H1 (cell line): Measurements from ENCODE around the gene UGT2B15. TPM values are rescaled to one million over a fixed set of nuclear protein-coding genes. Genes with fewer than 3 reads are reported as not detected.
A peak's percentile ranks its signal among the peaks of the same experiment; 100 is the strongest.
"Not testable (repeated sequence)": the region's sequence is repeated elsewhere in the genome, so short reads cannot be mapped to it uniquely, and the experiment has no call there.

Source experiments
- CTCF ChIA-PET: fragments of 300-600 bp; sonication (Branson Sonifier 250); formaldehyde crosslinking; loops from one replicate; lab custom pipeline; 2021; ENCODE audit not compliant: partially characterized antibody; lab: Charles Lee
- POLR2A ChIA-PET: fragments of 300-600 bp; sonication (Branson Sonifier 250); formaldehyde crosslinking; loops from one replicate; lab custom pipeline; 2021; ENCODE audit warnings: inconsistent platforms; ENCODE audit not compliant: partially characterized antibody; lab: Charles Lee
- DNase-seq, 2 experiments: peaks; one replicate each; pipeline versions ENCODE4 v3.0.0 to v3.0.0-alpha.2; 2010 to 2022; ENCODE audit warnings: low spot score in 2 of 2, low read depth in 1 of 2, mixed read lengths in 1 of 2
- FAIRE-seq: peaks from 2 replicates; lab custom pipeline; 2011; peaks lifted over from hg19 to GRCh38; lab: Jason Lieb, UNC
- H2AFZ ChIP-seq: 2 replicates; pipeline ENCODE4 v1.8.1; 2012; ENCODE audit warnings: low read length, inconsistent platforms
- H2AK5ac ChIP-seq: 2 replicates; pipeline ENCODE4 v1.6.1; 2013; ENCODE audit warnings: low read depth, low read length
- H2BK120ac ChIP-seq: replicated peaks from 2 replicates; pipeline ENCODE3; 2013; ENCODE audit warnings: low read depth, low read length, inconsistent platforms
- H2BK12ac ChIP-seq: 2 replicates; pipeline ENCODE4 v1.6.1; 2013; ENCODE audit warnings: low read depth, low read length
- H2BK15ac ChIP-seq: 2 replicates; pipeline ENCODE4 v1.6.1; 2013; ENCODE audit warnings: low read length
- H2BK20ac ChIP-seq: 2 replicates; pipeline ENCODE4 v1.6.1; 2013; ENCODE audit warnings: low read length
- H2BK5ac ChIP-seq: 2 replicates; pipeline ENCODE4 v1.6.1; 2013; ENCODE audit warnings: low read depth, low read length
- H3K14ac ChIP-seq: 2 replicates; pipeline ENCODE4 v1.6.1; 2013; ENCODE audit warnings: inconsistent platforms; ENCODE audit not compliant: insufficient read length
- H3K18ac ChIP-seq: 2 replicates; pipeline ENCODE4 v1.6.1; 2013; ENCODE audit warnings: low read length; ENCODE audit errors: extremely low read depth
- H3K23ac ChIP-seq: 2 replicates; pipeline ENCODE4 v1.6.1; 2013; ENCODE audit warnings: inconsistent platforms; ENCODE audit not compliant: insufficient read length
- H3K23me2 ChIP-seq: 2 replicates; pipeline ENCODE4 v1.6.1; 2013; ENCODE audit warnings: low read depth, low read length
- H3K27ac ChIP-seq: 2 replicates; pipeline ENCODE4 v1.6.1; 2011; ENCODE audit warnings: low read depth, low read length, inconsistent platforms
- H3K27me3 ChIP-seq, 4 experiments: replicated peaks in 1 of 4; 1 replicate in 1 of 4; 2 replicates in 3 of 4; pipeline versions ENCODE4 v1.6.1 to v1.8.1; 2011 to 2013; ENCODE audit warnings: low read length in 3 of 4, mild to moderate bottlenecking in 3 of 4, inconsistent platforms in 2 of 4, mixed read lengths in 2 of 4, moderate library complexity in 1 of 4; ENCODE audit not compliant: control insufficient read depth in 3 of 4, insufficient read depth in 3 of 4; ENCODE audit errors: extremely low read depth in 1 of 4
- H3K36me3 ChIP-seq, 4 experiments: 2 replicates each; pipeline versions ENCODE4 v1.6.1 to v1.8.1; 2011 to 2013; ENCODE audit warnings: mild to moderate bottlenecking in 4 of 4, low read length in 3 of 4, moderate library complexity in 2 of 4, control low read depth in 1 of 4, inconsistent platforms in 1 of 4; ENCODE audit not compliant: insufficient read depth in 4 of 4, control insufficient read depth in 2 of 4
- H3K4ac ChIP-seq: replicated peaks from 2 replicates; pipeline ENCODE3; 2013; ENCODE audit warnings: low read length, low read depth, mixed read lengths, inconsistent platforms; ENCODE audit not compliant: insufficient read length
- H3K4me1 ChIP-seq, 4 experiments: replicated peaks in 1 of 4; 1 replicate in 1 of 4; 2 replicates in 3 of 4; pipeline versions ENCODE4 v1.6.1 to v1.8.1; 2011 to 2013; ENCODE audit warnings: low read length in 3 of 4, inconsistent platforms in 2 of 4, mixed read lengths in 1 of 4; ENCODE audit not compliant: insufficient read depth in 4 of 4, control insufficient read depth in 3 of 4
- H3K4me2 ChIP-seq, 2 experiments: 2 replicates each; pipeline versions ENCODE4 v1.6.1 to v1.8.1; 2011 to 2013; ENCODE audit warnings: low read depth in 2 of 2, low read length in 2 of 2, control low read depth in 1 of 2, inconsistent platforms in 1 of 2, mild to moderate bottlenecking in 1 of 2; ENCODE audit not compliant: insufficient read depth in 1 of 2
- H3K4me3 ChIP-seq, 4 experiments: fragments of 200-600, 300-600 bp in 1 of 4; sonication (generic), shearing (Covaris generic), sonication (Bioruptor Twin) in 1 of 4; 2 replicates each; pipeline versions ENCODE4 v1.5.1 to v1.8.1; 2011 to 2016; ENCODE audit warnings: low read length in 4 of 4, low read depth in 3 of 4, control low read depth in 2 of 4, inconsistent platforms in 2 of 4, mild to moderate bottlenecking in 2 of 4, mixed read lengths in 1 of 4, moderate library complexity in 1 of 4; ENCODE audit not compliant: insufficient read depth in 2 of 4; ENCODE audit errors: extremely low read depth in 1 of 4
- H3K56ac ChIP-seq: replicated peaks from 2 replicates; pipeline ENCODE3; 2013; ENCODE audit warnings: low read depth, mild to moderate bottlenecking, mixed read lengths, low read length, inconsistent platforms; ENCODE audit not compliant: insufficient read length
- H3K79me1 ChIP-seq: 2 replicates; pipeline ENCODE4 v1.6.1; 2013; ENCODE audit warnings: low read depth, low read length, control low read depth
- H3K79me2 ChIP-seq, 2 experiments: 2 replicates each; pipeline versions ENCODE4 v1.6.1 to v1.8.1; 2012 to 2013; ENCODE audit warnings: low read length in 2 of 2, mild to moderate bottlenecking in 2 of 2, inconsistent platforms in 1 of 2; ENCODE audit not compliant: insufficient read depth in 2 of 2, control insufficient read depth in 1 of 2
- H3K9ac ChIP-seq, 4 experiments: replicated peaks in 1 of 4; 1 replicate in 1 of 4; 2 replicates in 3 of 4; pipeline versions ENCODE4 v1.6.1 to v1.8.1; 2011 to 2013; ENCODE audit warnings: low read depth in 3 of 4, low read length in 3 of 4, control low read depth in 2 of 4, mild to moderate bottlenecking in 2 of 4, moderate library complexity in 2 of 4, inconsistent platforms in 1 of 4; ENCODE audit errors: extremely low read depth in 1 of 4
- H3K9me3 ChIP-seq, 2 experiments: 2 replicates each; pipeline versions ENCODE4 v1.6.1 to v1.8.1; 2012 to 2013; ENCODE audit warnings: mild to moderate bottlenecking in 2 of 2, moderate library complexity in 2 of 2, control low read depth in 1 of 2, inconsistent platforms in 1 of 2, low read depth in 1 of 2, low read length in 1 of 2, mixed read lengths in 1 of 2; ENCODE audit not compliant: insufficient read depth in 2 of 2
- H4K20me1 ChIP-seq, 2 experiments: replicated peaks in 1 of 2; 2 replicates each; pipeline versions ENCODE3 to v1.8.1; 2011 to 2013; ENCODE audit warnings: inconsistent platforms in 2 of 2, low read length in 2 of 2, mild to moderate bottlenecking in 1 of 2; ENCODE audit not compliant: insufficient read depth in 2 of 2, control insufficient read depth in 1 of 2
- H4K5ac ChIP-seq: 2 replicates; pipeline ENCODE4 v1.6.1; 2013; ENCODE audit warnings: low read length, low read depth, mixed read lengths, inconsistent platforms; ENCODE audit not compliant: insufficient read length
- H4K8ac ChIP-seq: 2 replicates; pipeline ENCODE4 v1.8.0; 2013; ENCODE audit warnings: mild to moderate bottlenecking, moderate library complexity, low read length, inconsistent platforms; ENCODE audit not compliant: insufficient read depth; ENCODE audit errors: extremely low read depth
- H4K91ac ChIP-seq: replicated peaks from 2 replicates; pipeline ENCODE3; 2013; ENCODE audit warnings: low read length, mixed read lengths, inconsistent platforms; ENCODE audit not compliant: insufficient read length
- CEBPB ChIP-seq: IDR thresholded peaks from 2 replicates; pipeline ENCODE4 v1.6.1; 2012; ENCODE audit warnings: low read depth, low read length
- EP300 ChIP-seq, 2 experiments: IDR thresholded peaks; 1 replicate in 1 of 2; 2 replicates in 1 of 2; pipeline ENCODE4 v1.6.1; 2011 to 2012; ENCODE audit warnings: low read depth in 2 of 2, low read length in 2 of 2, mild to moderate bottlenecking in 2 of 2, borderline replicate concordance in 1 of 2, inconsistent platforms in 1 of 2, moderate library complexity in 1 of 2
- TEAD4 ChIP-seq: IDR thresholded peaks from 2 replicates; pipeline ENCODE4 v1.6.1; 2012; ENCODE audit warnings: low read depth, low read length, inconsistent platforms, mixed read lengths
- WGBS, 2 experiments: shearing (Covaris generic) in 1 of 2; methylation state at CpG; one replicate each; pipeline versions ENCODE4 v1.1.6 to v1.1.7; 2013 to 2015; ENCODE audit warnings: low lambda C conversion rate in 2 of 2, mixed read lengths in 2 of 2, inconsistent platforms in 1 of 2, low coverage in 1 of 2, missing lambda C conversion rate in 1 of 2; ENCODE audit not compliant: insufficient replicate concordance in 2 of 2, insufficient coverage in 1 of 2, insufficient read length in 1 of 2; ENCODE audit errors: extremely low coverage in 1 of 2, missing lambda C conversion rate in 1 of 2; 5-methylcytosine and 5-hydroxymethylcytosine counted together
- polyA plus RNA-seq, 7 experiments: library from polyadenylated mRNA; depleted of rRNA in 3 of 7; stranded (reverse) in 5 of 7; unstranded in 2 of 7; fragments of >200 nt in 5 of 7; fragments of 200-250 nt in 2 of 7; gene quantifications; 1 replicate in 5 of 7; 2 replicates in 1 of 7; 4 replicates in 1 of 7; pipeline versions ENCODE4 v1.2.1 to v1.2.3, GENCODE V29; 2011 to 2013; ENCODE audit warnings: missing spikeins in 2 of 7, mixed read lengths in 2 of 7
- total RNA-seq: library from RNA; stranded (reverse); fragmentation: NEBNext Ultra II Directional; extraction: Animal tissue kit (Norgen Biotek cat#: 25700); gene quantifications from 2 replicates; pipeline ENCODE4 v1.2.1, GENCODE V29; 2021

Gene UGT2B15
- total and polyA plus RNA-seq, 2 of the 8 experiments (the other 6 are each of a cell fraction or from before 2014, with no cell fraction given), result not detected

DNA sequence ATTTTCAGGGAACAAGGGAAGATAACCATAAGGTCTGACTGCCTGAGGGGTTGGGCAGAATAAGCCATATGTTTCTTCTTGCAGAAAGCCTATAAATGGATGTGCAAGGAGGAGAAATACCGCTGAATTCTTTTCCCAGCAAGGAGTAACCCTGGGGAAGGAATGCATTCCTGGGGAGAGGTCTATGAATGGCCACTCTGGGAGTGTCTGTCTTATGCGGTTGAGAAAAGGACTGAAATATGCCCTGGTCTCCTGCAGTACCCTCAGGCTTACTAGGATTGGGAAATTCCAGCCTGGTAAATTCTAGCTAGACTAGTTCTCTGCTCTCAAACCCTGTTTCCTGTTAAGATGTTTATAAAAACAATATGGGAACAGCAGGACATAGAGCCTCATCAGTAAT, 32.7 kb upstream of the UGT2B15 start:
- H4K5ac ChIP-seq, H2AFZ ChIP-seq, H3K4me2 ChIP-seq, H3K23ac ChIP-seq, H3K79me2 ChIP-seq, CTCF ChIA-PET, H2BK15ac ChIP-seq, H3K18ac ChIP-seq, H2AK5ac ChIP-seq, DNase-seq, H3K9me3 ChIP-seq, H2BK120ac ChIP-seq, H3K27me3 ChIP-seq, H3K56ac ChIP-seq, FAIRE-seq, H3K4me1 ChIP-seq, H3K23me2 ChIP-seq, H3K14ac ChIP-seq, H4K91ac ChIP-seq, H3K4me3 ChIP-seq: not testable (repeated sequence)
- WGBS, 2 experiments, result 77% methylated on average over 2 of the region's 2 CpGs; no CpG with 5 or more reads in 1 of the 2 experiments
- TF ChIP-seq EP300 (IDR thresholded peaks at IDR 0.05; ENCODE audit: borderline replicate concordance in 1 of 2, low read depth in 2 of 2, low read length in 2 of 2) (peak in 1 of 2 experiments; percentile 60; a peak in 1 of 3 replicates), TEAD4 (peak; percentile 72), CEBPB (peak; percentile 13; the same call in 1 of the 2 replicates)
- TF ChIP-seq, all 59 proteins: peak for 3; not testable (repeated sequence) for 56
- H3K27ac ChIP-seq, H2BK12ac ChIP-seq, H3K79me1 ChIP-seq, H3K9ac ChIP-seq, H2BK5ac ChIP-seq, H2BK20ac ChIP-seq, POLR2A ChIA-PET, H3K36me3 ChIP-seq, H4K20me1 ChIP-seq, H4K8ac ChIP-seq, H3K4ac ChIP-seq: not testable (repeated sequence)
